ENCODE measurements around the gene CFAP54. TPM values are rescaled to one million over a fixed set of nuclear protein-coding genes. Genes with fewer than 3 reads are reported as not detected.

CFAP54 gene
- polyA plus RNA-seq, 1 of the 3 experiments (the other 2 are of a cell fraction), result 0.87 TPM

DNA sequence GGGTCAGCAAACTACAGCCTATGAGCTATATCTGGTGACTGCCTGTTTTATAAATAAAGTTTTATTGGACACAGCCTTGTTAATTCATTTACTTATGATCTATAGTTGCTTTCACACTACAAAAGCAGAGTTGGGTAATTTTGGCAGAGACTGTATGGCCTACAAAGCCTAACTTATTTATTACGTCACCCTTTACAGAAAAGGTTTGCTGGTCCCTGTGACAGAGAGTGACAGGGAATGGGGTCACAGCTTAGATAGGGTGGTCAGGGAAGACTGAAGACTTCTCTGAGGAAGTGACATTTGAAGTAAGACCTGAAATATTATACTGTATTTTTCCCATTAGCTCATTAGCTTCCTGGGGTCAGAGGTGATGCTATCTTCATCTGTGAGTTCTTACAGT is 342.0 kb downstream of the CFAP54 start:
- no peaks in the 10 kb centered on the region for H3K9me2 ChIP-seq
- H3K4me1 ChIP-seq (ENCODE audit: control insufficient read depth in 1 of 2, insufficient read depth in 2 of 2, low read depth in 1 of 2, low read length in 1 of 2), result no peaks in the 10 kb centered on the region
- no peaks in the 10 kb centered on the region for H4K20me1 ChIP-seq (ENCODE audit: insufficient read depth)
- H3K4me2 ChIP-seq, result no peak overlapping the region
- CTCF ChIA-PET, result no interaction called here
- no peak overlapping the region for H2AFZ ChIP-seq (ENCODE audit: low read depth)
- no peaks in the 10 kb centered on the region for H3F3A ChIP-seq (replicated peaks; ENCODE audit: insufficient read depth)
- H3K4me3 ChIP-seq (ENCODE audit: low read depth in 2 of 2, low read length in 1 of 2), result no peak overlapping the region
- no peaks in the 10 kb centered on the region for H3K36me3 ChIP-seq (replicated peaks in 1 of 2; ENCODE audit: control insufficient read depth in 1 of 2, insufficient read depth in 2 of 2, low read length in 1 of 2)
- H3K9ac ChIP-seq, result no peak overlapping the region
- TF ChIP-seq RAD21 (IDR thresholded peaks at IDR 0.05; ENCODE audit: low read length), result no peak
- TF ChIP-seq, protein P1, sequence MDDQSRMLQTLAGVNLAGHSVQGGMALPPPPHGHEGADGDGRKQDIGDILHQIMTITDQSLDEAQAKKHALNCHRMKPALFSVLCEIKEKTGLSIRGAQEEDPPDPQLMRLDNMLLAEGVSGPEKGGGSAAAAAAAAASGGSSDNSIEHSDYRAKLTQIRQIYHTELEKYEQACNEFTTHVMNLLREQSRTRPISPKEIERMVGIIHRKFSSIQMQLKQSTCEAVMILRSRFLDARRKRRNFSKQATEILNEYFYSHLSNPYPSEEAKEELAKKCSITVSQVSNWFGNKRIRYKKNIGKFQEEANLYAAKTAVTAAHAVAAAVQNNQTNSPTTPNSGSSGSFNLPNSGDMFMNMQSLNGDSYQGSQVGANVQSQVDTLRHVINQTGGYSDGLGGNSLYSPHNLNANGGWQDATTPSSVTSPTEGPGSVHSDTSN (IDR thresholded peaks at IDR 0.05), result no peak
- TF ChIP-seq RXRA (IDR thresholded peaks at IDR 0.05; ENCODE audit: borderline replicate concordance, low read depth), result no peak
- no peak for TF ChIP-seq EZH2phosphoT487 (IDR thresholded peaks at IDR 0.05; ENCODE audit: borderline replicate concordance, low read depth)
- TF ChIP-seq CHD2 (IDR thresholded peaks at IDR 0.05; ENCODE audit: low read length, partially characterized antibody), result no peak
- no peak for TF ChIP-seq JUND (IDR thresholded peaks at IDR 0.05)
- TF ChIP-seq EP300 (IDR thresholded peaks at IDR 0.05; ENCODE audit: borderline replicate concordance in 1 of 2, low read depth in 1 of 2, low read length in 1 of 2), result no peak
- TF ChIP-seq, protein P2, sequence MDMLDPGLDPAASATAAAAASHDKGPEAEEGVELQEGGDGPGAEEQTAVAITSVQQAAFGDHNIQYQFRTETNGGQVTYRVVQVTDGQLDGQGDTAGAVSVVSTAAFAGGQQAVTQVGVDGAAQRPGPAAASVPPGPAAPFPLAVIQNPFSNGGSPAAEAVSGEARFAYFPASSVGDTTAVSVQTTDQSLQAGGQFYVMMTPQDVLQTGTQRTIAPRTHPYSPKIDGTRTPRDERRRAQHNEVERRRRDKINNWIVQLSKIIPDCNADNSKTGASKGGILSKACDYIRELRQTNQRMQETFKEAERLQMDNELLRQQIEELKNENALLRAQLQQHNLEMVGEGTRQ (IDR thresholded peaks at IDR 0.05; ENCODE audit: borderline replicate concordance, low read depth, low read length), result no peak
- no peak for TF ChIP-seq SMC3 (IDR thresholded peaks at IDR 0.05; ENCODE audit: low read depth, low read length)
- TF ChIP-seq, protein P3, sequence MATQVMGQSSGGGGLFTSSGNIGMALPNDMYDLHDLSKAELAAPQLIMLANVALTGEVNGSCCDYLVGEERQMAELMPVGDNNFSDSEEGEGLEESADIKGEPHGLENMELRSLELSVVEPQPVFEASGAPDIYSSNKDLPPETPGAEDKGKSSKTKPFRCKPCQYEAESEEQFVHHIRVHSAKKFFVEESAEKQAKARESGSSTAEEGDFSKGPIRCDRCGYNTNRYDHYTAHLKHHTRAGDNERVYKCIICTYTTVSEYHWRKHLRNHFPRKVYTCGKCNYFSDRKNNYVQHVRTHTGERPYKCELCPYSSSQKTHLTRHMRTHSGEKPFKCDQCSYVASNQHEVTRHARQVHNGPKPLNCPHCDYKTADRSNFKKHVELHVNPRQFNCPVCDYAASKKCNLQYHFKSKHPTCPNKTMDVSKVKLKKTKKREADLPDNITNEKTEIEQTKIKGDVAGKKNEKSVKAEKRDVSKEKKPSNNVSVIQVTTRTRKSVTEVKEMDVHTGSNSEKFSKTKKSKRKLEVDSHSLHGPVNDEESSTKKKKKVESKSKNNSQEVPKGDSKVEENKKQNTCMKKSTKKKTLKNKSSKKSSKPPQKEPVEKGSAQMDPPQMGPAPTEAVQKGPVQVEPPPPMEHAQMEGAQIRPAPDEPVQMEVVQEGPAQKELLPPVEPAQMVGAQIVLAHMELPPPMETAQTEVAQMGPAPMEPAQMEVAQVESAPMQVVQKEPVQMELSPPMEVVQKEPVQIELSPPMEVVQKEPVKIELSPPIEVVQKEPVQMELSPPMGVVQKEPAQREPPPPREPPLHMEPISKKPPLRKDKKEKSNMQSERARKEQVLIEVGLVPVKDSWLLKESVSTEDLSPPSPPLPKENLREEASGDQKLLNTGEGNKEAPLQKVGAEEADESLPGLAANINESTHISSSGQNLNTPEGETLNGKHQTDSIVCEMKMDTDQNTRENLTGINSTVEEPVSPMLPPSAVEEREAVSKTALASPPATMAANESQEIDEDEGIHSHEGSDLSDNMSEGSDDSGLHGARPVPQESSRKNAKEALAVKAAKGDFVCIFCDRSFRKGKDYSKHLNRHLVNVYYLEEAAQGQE (IDR thresholded peaks at IDR 0.05; ENCODE audit: low read depth, low read length), result no peak
- TF ChIP-seq FOXM1 (IDR thresholded peaks at IDR 0.05; ENCODE audit: low read depth), result no peak
- TF ChIP-seq ELF1 (IDR thresholded peaks at IDR 0.05), result no peak
- TF ChIP-seq, protein P4, sequence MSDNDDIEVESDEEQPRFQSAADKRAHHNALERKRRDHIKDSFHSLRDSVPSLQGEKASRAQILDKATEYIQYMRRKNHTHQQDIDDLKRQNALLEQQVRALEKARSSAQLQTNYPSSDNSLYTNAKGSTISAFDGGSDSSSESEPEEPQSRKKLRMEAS (IDR thresholded peaks at IDR 0.05; ENCODE audit: low read depth), result no peak
- no peaks in the 10 kb centered on the region for H3K79me2 ChIP-seq (ENCODE audit: insufficient read depth)
- no peak overlapping the region for H3K27ac ChIP-seq (ENCODE audit: low read depth in 2 of 2, low read length in 1 of 2)
- 71% methylated on average over 1 of the region's 1 CpG for WGBS (ENCODE audit: low lambda C conversion rate)
- DNase-seq, result no peak
- POLR2A ChIA-PET, result interaction anchor here (0.6 kb wide), 1 partner anchor 13 kb away, joined by 3 read pairs; no protein-coding TSS in a partner anchor
- no peaks in the 10 kb centered on the region for H3K27me3 ChIP-seq (ENCODE audit: insufficient read depth)
- H3K9me3 ChIP-seq, result no peaks in the 10 kb centered on the region
